A549 (cell line): ENCODE results near the gene PCNX1. TPM values are rescaled to one million over a fixed set of nuclear protein-coding genes. Genes with fewer than 3 reads are reported as not detected.

Source experiments
- ATAC-seq, 2 experiments: fragments of 200-7000 bp in 1 of 2; fragments of >200 bp in 1 of 2; cut with Nextera tagmentation in 1 of 2; cut with Tn5 transposase in 1 of 2; 3 replicates each; pipeline versions ENCODE4 v1.8.0 to v1.9.1; 2018 to 2020; ENCODE audit warnings: mild to moderate bottlenecking in 1 of 2, moderate library complexity in 1 of 2
- CTCF ChIA-PET: fragments of 300-600 bp; sonication (Branson Sonifier 250); formaldehyde crosslinking; extraction: SDS; loops from one replicate; lab custom pipeline; 2021; ENCODE audit warnings: antibody characterized with exemption, inconsistent platforms; lab: Yijun Ruan, JAX
- POLR2A ChIA-PET: fragments of 350-600 bp; formaldehyde crosslinking; extraction: SDS; loops from one replicate; lab custom pipeline; 2021; ENCODE audit warnings: antibody characterized with exemption, inconsistent platforms; lab: Yijun Ruan, JAX
- DNase-seq, 2 experiments: peaks; one replicate each; pipeline versions ENCODE4 v3.0.0 to v3.0.0-alpha.2; 2011 to 2016; ENCODE audit warnings: low read depth in 1 of 2, low spot score in 1 of 2
- FAIRE-seq: peaks from 2 replicates; lab custom pipeline; 2011; peaks lifted over from hg19 to GRCh38; lab: Jason Lieb, UNC
- H3K27ac ChIP-seq, 2 experiments: fragments of >200 bp; sonication (Bioruptor Twin); formaldehyde crosslinking; 3 replicates each; pipeline ENCODE4 v1.5.1; 2016 to 2017
- H3K4me1 ChIP-seq: fragments of >200 bp; sonication (Bioruptor Twin); formaldehyde crosslinking; 3 replicates; pipeline ENCODE4 v1.6.1; 2016
- H3K4me2 ChIP-seq: fragments of >200 bp; sonication (Bioruptor Twin); formaldehyde crosslinking; 3 replicates; pipeline ENCODE4 v1.6.1; 2016
- H3K4me3 ChIP-seq: fragments of >200 bp; sonication (Bioruptor Twin); formaldehyde crosslinking; 3 replicates; pipeline ENCODE4 v1.5.1; 2016
- H3K9me3 ChIP-seq: fragments of >200 bp; sonication (Bioruptor Twin); formaldehyde crosslinking; 3 replicates; pipeline ENCODE4 v1.6.1; 2016
- CBX8 ChIP-seq: fragments of 200-600 bp; sonication (generic); IDR thresholded peaks from 2 replicates; pipeline ENCODE4 v1.6.1; 2016
- CHD4 ChIP-seq: fragments of 200-600 bp; sonication (generic); IDR thresholded peaks from 2 replicates; pipeline ENCODE4 v1.6.1; 2016; ENCODE audit warnings: antibody characterized with exemption, mild to moderate bottlenecking, borderline replicate concordance
- EHMT2 ChIP-seq: fragments of 200-600 bp; sonication (generic); IDR thresholded peaks from 2 replicates; pipeline ENCODE4 v1.6.1; 2016; ENCODE audit warnings: antibody characterized with exemption, low read depth, mild to moderate bottlenecking, moderate library complexity
- EP300 ChIP-seq, 2 experiments: fragments of >200 bp; sonication (Bioruptor Twin); formaldehyde crosslinking; IDR thresholded peaks; 2 replicates in 1 of 2; 3 replicates in 1 of 2; pipeline ENCODE4 v1.6.1; 2016 to 2017
- ESRRA ChIP-seq: fragments of 150-350 bp; IDR thresholded peaks from 2 replicates; pipeline ENCODE4 v1.6.1; 2014; ENCODE audit warnings: mild to moderate bottlenecking, low read length, borderline replicate concordance
- FOXS1 ChIP-seq: fragments of 250-450 bp; sonication (Bioruptor Pico); IDR thresholded peaks from 2 replicates; pipeline ENCODE4 v1.5.0; 2020; ENCODE audit warnings: mild to moderate bottlenecking, moderate library complexity
- HEYL ChIP-seq: fragments of 250-450 bp; sonication (Bioruptor Pico); IDR thresholded peaks from 2 replicates; pipeline ENCODE4 v1.8.0; 2021; ENCODE audit warnings: mild to moderate bottlenecking, moderate library complexity
- JUN ChIP-seq, 2 experiments: fragments of >200 bp; sonication (Bioruptor Twin); formaldehyde crosslinking; IDR thresholded peaks; 2 replicates in 1 of 2; 3 replicates in 1 of 2; pipeline ENCODE4 v1.6.1; 2016 to 2017
- JUNB ChIP-seq: fragments of >200 bp; sonication (Bioruptor Twin); formaldehyde crosslinking; IDR thresholded peaks from 2 replicates; pipeline ENCODE4 v1.6.1; 2016
- KDM5A ChIP-seq: fragments of 200-600 bp; sonication (generic); IDR thresholded peaks from 2 replicates; pipeline ENCODE4 v1.6.1; 2016; ENCODE audit warnings: antibody characterized with exemption, mild to moderate bottlenecking
- MAFK ChIP-seq: fragments of 450-650 bp; IDR thresholded peaks from 2 replicates; pipeline ENCODE4 v1.6.1; 2014; ENCODE audit not compliant: partially characterized antibody
- POLR2A ChIP-seq: IDR thresholded peaks from 2 replicates; pipeline ENCODE4 v1.6.1; 2012; ENCODE audit warnings: mild to moderate bottlenecking, low read length
- SMC3 ChIP-seq: fragments of >200 bp; sonication (Bioruptor Twin); formaldehyde crosslinking; IDR thresholded peaks from 3 replicates; pipeline ENCODE4 v1.6.1; 2018; ENCODE audit warnings: inconsistent platforms
- TP53 ChIP-seq: fragments of 250-450 bp; sonication (Bioruptor Pico); IDR thresholded peaks from 2 replicates; pipeline ENCODE4 v1.5.0; 2021; ENCODE audit warnings: mild to moderate bottlenecking, moderate library complexity
- ZC3H11A ChIP-seq: fragments of 450-650 bp; IDR thresholded peaks from 2 replicates; pipeline ENCODE4 v1.6.1; 2014; ENCODE audit warnings: antibody characterized with exemption, mild to moderate bottlenecking
- ZNF302 ChIP-seq: fragments of 250-450 bp; sonication (Bioruptor Pico); IDR thresholded peaks from 2 replicates; pipeline ENCODE4 v1.9.0; 2021; ENCODE audit warnings: inconsistent platforms, mild to moderate bottlenecking, moderate library complexity
- WGBS: methylation state at CpG from one replicate; pipeline ENCODE4 v1.1.6; 2017; ENCODE audit errors: missing lambda C conversion rate; 5-methylcytosine and 5-hydroxymethylcytosine counted together
- polyA plus RNA-seq, 4 experiments: library from polyadenylated mRNA; depleted of rRNA in 3 of 4; stranded (reverse); fragments of >200 nt; fragmentation: RNase III in 1 of 4; extraction: RNeasy Plus Mini Kit Qiagen cat#74134 plus additional on column Dnase treatment in 1 of 4; gene quantifications; 2 replicates in 3 of 4; 3 replicates in 1 of 4; pipeline ENCODE4 v1.2.3, GENCODE V29; 2011 to 2017
- TF ChIP-seq, protein P1 (sequence below): fragments of 200-600 bp; sonication (generic); IDR thresholded peaks from 2 replicates; pipeline ENCODE4 v1.6.1; 2016; ENCODE audit warnings: antibody characterized with exemption, mild to moderate bottlenecking, moderate library complexity
- TF ChIP-seq, protein P2 (sequence below): fragments of >200 bp; sonication (Bioruptor Twin); formaldehyde crosslinking; IDR thresholded peaks from 2 replicates; pipeline ENCODE4 v1.6.1; 2016
- TF ChIP-seq, protein P3 (sequence below): fragments of 250-450 bp; sonication (Bioruptor Pico); IDR thresholded peaks from 2 replicates; pipeline ENCODE4 v1.5.0; 2021; ENCODE audit warnings: mild to moderate bottlenecking, moderate library complexity, borderline replicate concordance
- TF ChIP-seq, protein P4 (sequence below): fragments of >200 bp; sonication (Bioruptor Twin); formaldehyde crosslinking; IDR thresholded peaks from 3 replicates; pipeline ENCODE4 v1.6.1; 2016
- TF ChIP-seq, protein P5 (sequence below): IDR thresholded peaks from 2 replicates; pipeline ENCODE4 v1.6.1; 2012; ENCODE audit warnings: low read depth, borderline replicate concordance
- TF ChIP-seq, protein P6 (sequence below): IDR thresholded peaks from 2 replicates; pipeline ENCODE4 v1.6.1; 2012
- TF ChIP-seq, protein P7 (sequence below): IDR thresholded peaks from 2 replicates; pipeline ENCODE4 v1.6.1; 2012

Gene PCNX1
- polyA plus RNA-seq, 2 of the 4 experiments (the other 2 are of a cell fraction) = 10.4 to 45.0 TPM

DNA sequence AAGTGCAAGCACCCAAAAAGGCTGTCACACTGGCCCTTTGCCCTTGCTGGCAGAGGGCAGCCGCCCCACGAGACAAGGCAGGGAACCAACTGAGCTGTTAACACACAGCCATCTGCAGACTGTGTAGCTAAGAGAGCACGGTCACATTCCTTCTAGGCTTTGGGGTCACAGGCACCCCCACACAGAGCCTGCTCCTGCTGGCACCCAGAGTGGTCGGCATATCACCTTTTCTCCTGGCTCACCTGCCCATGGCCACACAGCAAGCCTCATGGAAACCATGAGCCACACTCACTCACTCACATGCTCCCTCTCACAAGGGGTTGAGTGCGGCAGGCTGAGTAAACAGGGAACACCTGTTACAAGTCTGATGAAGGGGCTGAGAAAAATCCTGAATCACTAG, 214.5 kb downstream of the PCNX1 start:
- H3K4me2 ChIP-seq = no peak overlapping the region
- H3K27ac ChIP-seq = no peak overlapping the region
- WGBS = 84% methylated on average over 5 of the region's 5 CpGs
- peaks cover 10% of the 10 kb centered on the region; the same call in 1 of the 3 replicates for H3K4me1 ChIP-seq
- POLR2A ChIA-PET = no interaction called here
- DNase-seq (no peak), ATAC-seq (peak in 1 of 2 experiments; percentile 37; a peak in 2 of 6 replicates), FAIRE-seq (no peak)
- no peaks in the 10 kb centered on the region for H3K9me3 ChIP-seq
- TF ChIP-seq ZNF302 (CRISPR knock-in tag) = no peak
- TF ChIP-seq, protein P1, sequence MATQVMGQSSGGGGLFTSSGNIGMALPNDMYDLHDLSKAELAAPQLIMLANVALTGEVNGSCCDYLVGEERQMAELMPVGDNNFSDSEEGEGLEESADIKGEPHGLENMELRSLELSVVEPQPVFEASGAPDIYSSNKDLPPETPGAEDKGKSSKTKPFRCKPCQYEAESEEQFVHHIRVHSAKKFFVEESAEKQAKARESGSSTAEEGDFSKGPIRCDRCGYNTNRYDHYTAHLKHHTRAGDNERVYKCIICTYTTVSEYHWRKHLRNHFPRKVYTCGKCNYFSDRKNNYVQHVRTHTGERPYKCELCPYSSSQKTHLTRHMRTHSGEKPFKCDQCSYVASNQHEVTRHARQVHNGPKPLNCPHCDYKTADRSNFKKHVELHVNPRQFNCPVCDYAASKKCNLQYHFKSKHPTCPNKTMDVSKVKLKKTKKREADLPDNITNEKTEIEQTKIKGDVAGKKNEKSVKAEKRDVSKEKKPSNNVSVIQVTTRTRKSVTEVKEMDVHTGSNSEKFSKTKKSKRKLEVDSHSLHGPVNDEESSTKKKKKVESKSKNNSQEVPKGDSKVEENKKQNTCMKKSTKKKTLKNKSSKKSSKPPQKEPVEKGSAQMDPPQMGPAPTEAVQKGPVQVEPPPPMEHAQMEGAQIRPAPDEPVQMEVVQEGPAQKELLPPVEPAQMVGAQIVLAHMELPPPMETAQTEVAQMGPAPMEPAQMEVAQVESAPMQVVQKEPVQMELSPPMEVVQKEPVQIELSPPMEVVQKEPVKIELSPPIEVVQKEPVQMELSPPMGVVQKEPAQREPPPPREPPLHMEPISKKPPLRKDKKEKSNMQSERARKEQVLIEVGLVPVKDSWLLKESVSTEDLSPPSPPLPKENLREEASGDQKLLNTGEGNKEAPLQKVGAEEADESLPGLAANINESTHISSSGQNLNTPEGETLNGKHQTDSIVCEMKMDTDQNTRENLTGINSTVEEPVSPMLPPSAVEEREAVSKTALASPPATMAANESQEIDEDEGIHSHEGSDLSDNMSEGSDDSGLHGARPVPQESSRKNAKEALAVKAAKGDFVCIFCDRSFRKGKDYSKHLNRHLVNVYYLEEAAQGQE = no peak
- TF ChIP-seq, protein P2, sequence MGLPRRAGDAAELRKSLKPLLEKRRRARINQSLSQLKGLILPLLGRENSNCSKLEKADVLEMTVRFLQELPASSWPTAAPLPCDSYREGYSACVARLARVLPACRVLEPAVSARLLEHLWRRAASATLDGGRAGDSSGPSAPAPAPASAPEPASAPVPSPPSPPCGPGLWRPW = no peak
- no peak for TF ChIP-seq POLR2A
- TF ChIP-seq TP53 (CRISPR knock-in tag) = no peak
- no peak for TF ChIP-seq ZC3H11A
- no peak for TF ChIP-seq SMC3
- TF ChIP-seq EP300 (IDR thresholded peaks at IDR 0.05) = no peak
- TF ChIP-seq JUN (IDR thresholded peaks at IDR 0.05) = no peak
- TF ChIP-seq ESRRA = no peak
- TF ChIP-seq MAFK = no peak
- no peak overlapping the region for H3K4me3 ChIP-seq
- CTCF ChIA-PET = interaction anchor here (2.6 kb wide), 1 partner anchor 18 kb away, joined by 12 read pairs; no protein-coding TSS in a partner anchor

DNA sequence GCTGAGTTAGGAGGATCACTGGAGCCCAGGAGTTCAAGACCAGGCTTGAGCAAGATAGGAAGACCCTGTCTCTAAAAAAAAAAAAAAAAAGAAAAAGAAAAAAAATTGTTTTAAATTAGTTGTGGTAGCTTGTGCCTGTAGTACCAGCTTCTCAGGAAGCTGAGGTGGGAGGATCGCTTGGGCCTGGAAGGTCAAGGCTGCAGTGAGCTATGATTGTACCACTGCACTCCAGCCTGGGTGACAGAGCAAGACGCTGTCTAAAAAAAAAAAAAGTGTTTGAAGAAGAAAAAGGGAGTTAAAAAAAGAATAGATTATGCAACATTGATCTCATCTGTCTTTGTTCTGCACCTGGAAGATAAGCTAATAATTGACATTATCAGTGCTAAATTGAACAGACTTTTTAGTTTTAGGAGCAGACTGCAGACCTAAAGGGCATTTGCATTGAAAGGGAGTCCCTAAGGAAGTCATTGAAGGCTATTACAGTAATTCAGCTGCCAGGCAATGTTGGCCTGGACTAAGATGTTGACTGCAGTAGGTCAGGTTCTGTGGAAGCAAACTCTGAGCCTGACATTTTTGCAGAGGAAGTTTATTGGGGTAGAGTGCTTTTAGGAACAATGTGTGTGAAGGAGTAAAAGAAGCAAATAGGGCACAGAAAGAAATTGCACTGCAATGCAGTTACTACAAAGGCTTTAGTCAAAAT, 215.8 kb downstream of the PCNX1 start:
- DNase-seq (no peak), ATAC-seq (no peak), FAIRE-seq (no peak)
- ChIA-PET CTCF (interaction anchor here (0.6 to 2.6 kb wide), 4 partner anchors 19 to 1817 kb away, joined by 3 to 12 read pairs (median 4); no protein-coding TSS in a partner anchor), POLR2A (no interaction called here)
- Histone ChIP-seq H3K4me2 (no peak overlapping the region), H3K4me3 (no peak overlapping the region), H3K27ac (no peak overlapping the region), H3K4me1 (peaks cover 5% of the 10 kb centered on the region; the same call in 1 of the 3 replicates), H3K9me3 (no peaks in the 10 kb centered on the region)
- TF ChIP-seq ZC3H11A = no peak
- no peak for TF ChIP-seq KDM5A
- 85% methylated on average over 2 of the region's 2 CpGs for WGBS

DNA sequence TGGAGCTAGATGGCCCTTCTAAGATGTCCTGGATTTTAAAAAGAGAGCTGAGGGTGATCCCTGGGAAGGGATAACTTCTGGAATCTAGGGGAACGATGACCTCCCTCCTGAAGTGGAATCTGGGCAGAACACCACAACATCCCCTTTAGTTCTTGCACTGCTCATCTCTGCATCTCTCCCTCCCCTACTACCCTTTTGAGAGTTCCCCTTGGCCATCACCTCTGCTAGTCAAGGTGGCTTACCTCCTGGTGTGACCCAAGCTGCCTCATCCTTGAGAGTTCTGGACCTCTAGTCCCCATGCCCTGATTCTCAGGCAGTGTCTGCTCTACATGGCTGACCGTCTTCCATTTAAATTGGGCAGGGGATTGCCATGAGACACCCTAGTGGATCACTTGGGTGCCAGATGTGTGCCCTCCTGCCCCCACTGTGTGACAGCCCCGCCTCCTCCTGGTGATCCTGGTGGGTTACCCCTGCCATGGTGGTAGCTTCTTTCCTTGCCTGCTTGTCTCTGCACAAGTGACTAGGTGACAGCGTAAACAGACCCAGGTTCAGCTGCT, 216.4 kb downstream of the PCNX1 start:
- Histone ChIP-seq H3K27ac (no peak overlapping the region), H3K4me2 (no peak overlapping the region), H3K4me1 (no peaks in the 10 kb centered on the region), H3K9me3 (no peaks in the 10 kb centered on the region), H3K4me3 (no peak overlapping the region)
- no peak for FAIRE-seq
- DNase-seq = no peak
- WGBS = 98% methylated on average over 4 of the region's 4 CpGs
- ATAC-seq = peak; percentile 47 to 55
- POLR2A ChIA-PET = no interaction called here
- TF ChIP-seq, protein P3, sequence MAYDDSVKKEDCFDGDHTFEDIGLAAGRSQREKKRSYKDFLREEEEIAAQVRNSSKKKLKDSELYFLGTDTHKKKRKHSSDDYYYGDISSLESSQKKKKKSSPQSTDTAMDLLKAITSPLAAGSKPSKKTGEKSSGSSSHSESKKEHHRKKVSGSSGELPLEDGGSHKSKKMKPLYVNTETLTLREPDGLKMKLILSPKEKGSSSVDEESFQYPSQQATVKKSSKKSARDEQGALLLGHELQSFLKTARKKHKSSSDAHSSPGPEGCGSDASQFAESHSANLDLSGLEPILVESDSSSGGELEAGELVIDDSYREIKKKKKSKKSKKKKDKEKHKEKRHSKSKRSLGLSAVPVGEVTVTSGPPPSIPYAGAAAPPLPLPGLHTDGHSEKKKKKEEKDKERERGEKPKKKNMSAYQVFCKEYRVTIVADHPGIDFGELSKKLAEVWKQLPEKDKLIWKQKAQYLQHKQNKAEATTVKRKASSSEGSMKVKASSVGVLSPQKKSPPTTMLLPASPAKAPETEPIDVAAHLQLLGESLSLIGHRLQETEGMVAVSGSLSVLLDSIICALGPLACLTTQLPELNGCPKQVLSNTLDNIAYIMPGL (CRISPR knock-in tag) = no peak
- TF ChIP-seq, protein P4, sequence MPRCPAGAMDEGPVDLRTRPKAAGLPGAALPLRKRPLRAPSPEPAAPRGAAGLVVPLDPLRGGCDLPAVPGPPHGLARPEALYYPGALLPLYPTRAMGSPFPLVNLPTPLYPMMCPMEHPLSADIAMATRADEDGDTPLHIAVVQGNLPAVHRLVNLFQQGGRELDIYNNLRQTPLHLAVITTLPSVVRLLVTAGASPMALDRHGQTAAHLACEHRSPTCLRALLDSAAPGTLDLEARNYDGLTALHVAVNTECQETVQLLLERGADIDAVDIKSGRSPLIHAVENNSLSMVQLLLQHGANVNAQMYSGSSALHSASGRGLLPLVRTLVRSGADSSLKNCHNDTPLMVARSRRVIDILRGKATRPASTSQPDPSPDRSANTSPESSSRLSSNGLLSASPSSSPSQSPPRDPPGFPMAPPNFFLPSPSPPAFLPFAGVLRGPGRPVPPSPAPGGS = no peak
- no peak for TF ChIP-seq FOXS1
- no peak for TF ChIP-seq EHMT2
- TF ChIP-seq JUNB = no peak
- no peak for TF ChIP-seq CHD4
- TF ChIP-seq, protein P5, sequence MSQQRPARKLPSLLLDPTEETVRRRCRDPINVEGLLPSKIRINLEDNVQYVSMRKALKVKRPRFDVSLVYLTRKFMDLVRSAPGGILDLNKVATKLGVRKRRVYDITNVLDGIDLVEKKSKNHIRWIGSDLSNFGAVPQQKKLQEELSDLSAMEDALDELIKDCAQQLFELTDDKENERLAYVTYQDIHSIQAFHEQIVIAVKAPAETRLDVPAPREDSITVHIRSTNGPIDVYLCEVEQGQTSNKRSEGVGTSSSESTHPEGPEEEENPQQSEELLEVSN = no peak
- no peak for TF ChIP-seq JUN (IDR thresholded peaks at IDR 0.05)
- no peak for TF ChIP-seq HEYL
- TF ChIP-seq, protein P6, sequence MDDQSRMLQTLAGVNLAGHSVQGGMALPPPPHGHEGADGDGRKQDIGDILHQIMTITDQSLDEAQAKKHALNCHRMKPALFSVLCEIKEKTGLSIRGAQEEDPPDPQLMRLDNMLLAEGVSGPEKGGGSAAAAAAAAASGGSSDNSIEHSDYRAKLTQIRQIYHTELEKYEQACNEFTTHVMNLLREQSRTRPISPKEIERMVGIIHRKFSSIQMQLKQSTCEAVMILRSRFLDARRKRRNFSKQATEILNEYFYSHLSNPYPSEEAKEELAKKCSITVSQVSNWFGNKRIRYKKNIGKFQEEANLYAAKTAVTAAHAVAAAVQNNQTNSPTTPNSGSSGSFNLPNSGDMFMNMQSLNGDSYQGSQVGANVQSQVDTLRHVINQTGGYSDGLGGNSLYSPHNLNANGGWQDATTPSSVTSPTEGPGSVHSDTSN = no peak
- TF ChIP-seq, protein P7, sequence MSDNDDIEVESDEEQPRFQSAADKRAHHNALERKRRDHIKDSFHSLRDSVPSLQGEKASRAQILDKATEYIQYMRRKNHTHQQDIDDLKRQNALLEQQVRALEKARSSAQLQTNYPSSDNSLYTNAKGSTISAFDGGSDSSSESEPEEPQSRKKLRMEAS = no peak
- no peak for TF ChIP-seq CBX8
- TF ChIP-seq, protein P2 = no peak
- CTCF ChIA-PET = interaction anchor here (0.6 to 1.5 kb wide), 3 partner anchors 20 to 1816 kb away, joined by 3 to 5 read pairs (median 4); no protein-coding TSS in a partner anchor
